ENCODE results near the gene SLC22A23. TPM values are rescaled to one million over a fixed set of nuclear protein-coding genes. Genes with fewer than 3 reads are reported as not detected.
A peak's percentile ranks its signal among the peaks of the same experiment; 100 is the strongest.

SLC22A23 gene
- total and polyA plus RNA-seq, 2 donors = 7.0 to 16.4 TPM

DNA sequence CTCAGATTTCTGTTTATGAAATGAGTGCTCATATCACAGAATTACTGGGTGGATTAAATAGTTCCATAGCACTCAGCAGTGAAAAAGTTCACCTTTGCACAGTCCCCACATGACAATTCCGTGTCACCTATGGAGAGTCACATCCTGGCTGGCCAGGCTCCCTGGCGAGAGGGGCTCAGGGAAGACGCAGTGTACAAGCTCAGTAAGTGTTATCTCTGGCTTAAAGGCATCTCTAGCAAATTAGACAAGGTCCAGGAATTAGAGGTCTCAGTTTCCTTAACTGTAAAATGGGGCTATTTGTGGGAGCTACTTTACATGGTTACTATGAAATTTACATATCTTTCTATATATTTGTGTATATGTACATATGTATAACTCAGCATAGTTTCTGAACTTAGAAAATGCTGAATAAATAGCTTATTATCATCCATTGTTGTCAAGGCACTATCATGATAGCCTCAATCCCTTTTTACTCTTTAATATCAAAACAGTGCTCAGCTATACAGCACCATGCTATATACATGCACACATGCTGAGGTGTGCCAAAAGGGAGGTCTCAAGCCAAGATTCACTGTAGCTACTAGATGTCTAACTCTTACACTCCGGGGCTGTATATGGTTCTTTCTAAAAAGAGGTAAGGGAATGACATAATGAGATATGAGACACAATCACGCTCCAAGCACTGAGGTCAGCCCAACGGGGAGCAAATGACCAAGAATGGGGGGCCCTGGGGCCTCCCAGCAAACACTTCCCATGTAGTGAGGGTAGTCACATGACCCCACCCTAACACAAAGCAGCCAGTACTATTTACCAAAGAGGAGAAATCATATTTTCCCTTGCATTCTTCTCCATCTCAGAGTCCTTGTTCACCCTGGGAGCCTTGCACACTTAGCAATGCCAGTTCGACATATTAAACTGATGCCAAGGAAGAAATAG is 59.4 kb downstream of the SLC22A23 start:
- Histone ChIP-seq H3K27ac (ENCODE audit: low read depth in 1 of 2, low read length in 1 of 2) (peak overlapping the region in 1 of 2 donors; percentile 26), H3K36me3 (ENCODE audit: control insufficient read depth in 2 of 2, insufficient read depth in 2 of 2, low read length in 1 of 2) (no peaks in the 10 kb centered on the region)
- WGBS = 96% methylated on average over 7 of the region's 7 CpGs

DNA sequence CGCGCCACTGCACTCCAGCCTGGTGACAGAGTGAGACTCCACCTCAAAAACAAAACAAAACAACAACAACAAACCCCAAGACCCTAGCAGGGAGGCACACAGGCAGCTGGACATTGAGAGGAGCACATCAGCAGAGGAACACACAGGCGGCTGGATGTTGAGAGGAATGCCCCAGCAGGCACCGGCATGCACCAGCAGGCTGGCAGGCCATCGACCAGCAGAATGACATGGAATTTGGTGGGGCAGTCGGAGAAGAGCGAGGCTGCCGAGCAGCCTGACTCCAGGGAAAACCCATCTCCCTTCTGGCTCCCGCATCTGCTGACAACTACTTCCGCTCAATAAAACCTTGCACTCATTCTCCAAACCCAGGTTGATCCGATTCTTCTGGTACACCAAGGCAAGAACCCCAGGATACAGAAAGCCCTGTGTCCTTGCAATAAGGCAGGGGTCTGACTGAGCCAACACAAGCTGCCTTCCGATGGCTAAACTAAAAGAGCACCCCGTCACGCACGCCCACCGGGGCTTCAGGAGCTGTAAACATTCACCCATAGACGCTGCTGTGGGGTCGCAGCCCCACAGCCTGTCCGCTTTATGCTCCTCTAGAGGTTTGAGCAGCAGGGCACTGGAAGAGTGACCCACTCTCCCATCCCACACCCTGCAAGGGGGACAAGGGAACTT is 60.2 kb downstream of the SLC22A23 start:
- Histone ChIP-seq H3K27me3 (ENCODE audit: control insufficient read depth in 2 of 2, insufficient read depth in 1 of 2, low read length in 1 of 2) (no peaks in the 10 kb centered on the region), H3K27ac (ENCODE audit: low read depth in 1 of 2, low read length in 1 of 2) (no peak overlapping the region), H3K9me3 (ENCODE audit: control insufficient read depth in 2 of 2, insufficient read depth in 1 of 2, low read length in 1 of 2) (no peaks in the 10 kb centered on the region), H3K4me3 (ENCODE audit: low read length in 2 of 2) (no peak overlapping the region), H3K36me3 (ENCODE audit: control insufficient read depth in 2 of 2, insufficient read depth in 2 of 2, low read length in 1 of 2) (no peaks in the 10 kb centered on the region), H3K4me1 (ENCODE audit: control insufficient read depth in 2 of 2, insufficient read depth in 2 of 2, low read length in 2 of 2) (peaks cover 0 to 15% of the 10 kb centered on the region in 2 donors)
- DNase-seq (ENCODE audit: low read depth in 6 of 9, low spot score in 9 of 9) = no peak
- WGBS = 97% methylated on average over 19 of the region's 19 CpGs

More for the DNA sequence above, 59.4 kb downstream of the SLC22A23 start:
- Histone ChIP-seq H3K27me3 (ENCODE audit: control insufficient read depth in 2 of 2, insufficient read depth in 1 of 2, low read length in 1 of 2) (no peaks in the 10 kb centered on the region), H3K4me1 (ENCODE audit: control insufficient read depth in 2 of 2, insufficient read depth in 2 of 2, low read length in 2 of 2) (peaks cover 0 to 17% of the 10 kb centered on the region in 2 donors), H3K4me3 (ENCODE audit: low read length in 2 of 2) (no peak overlapping the region), H3K9me3 (ENCODE audit: control insufficient read depth in 2 of 2, insufficient read depth in 1 of 2, low read length in 1 of 2) (no peaks in the 10 kb centered on the region)
- no peak for DNase-seq (ENCODE audit: low read depth in 6 of 9, low spot score in 9 of 9)

DNA sequence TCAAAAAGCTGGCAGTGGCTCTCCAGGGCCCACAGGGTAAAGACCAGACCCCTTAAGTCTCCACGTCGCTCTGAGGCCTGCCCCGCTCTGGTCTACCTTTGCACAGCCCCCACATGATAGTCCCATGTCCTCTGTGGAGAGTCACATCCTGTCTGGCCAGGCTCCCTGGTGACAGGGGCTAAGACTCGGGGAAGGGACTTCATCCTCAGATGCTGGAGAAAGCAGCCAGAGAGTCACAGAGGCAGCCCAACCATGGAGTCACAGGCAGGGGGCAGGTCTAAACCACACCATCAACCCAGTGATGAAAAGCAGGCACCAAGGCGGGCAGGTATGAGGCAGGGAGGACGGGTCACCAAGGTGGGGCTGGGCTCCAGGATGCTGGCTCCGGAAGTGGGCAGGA is 62.2 kb downstream of the SLC22A23 start:
- H3K9me3 ChIP-seq (ENCODE audit: control insufficient read depth in 2 of 2, insufficient read depth in 1 of 2, low read length in 1 of 2) = no peaks in the 10 kb centered on the region
- H3K27ac ChIP-seq (ENCODE audit: low read depth in 1 of 2, low read length in 1 of 2) = no peak overlapping the region
- no peak overlapping the region for H3K4me3 ChIP-seq (ENCODE audit: low read length in 2 of 2)
- H3K4me1 ChIP-seq (ENCODE audit: control insufficient read depth in 2 of 2, insufficient read depth in 2 of 2, low read length in 2 of 2) = peaks cover 0 to 15% of the 10 kb centered on the region in 2 donors
- 94% methylated on average over 7 of the region's 7 CpGs for WGBS
- DNase-seq (ENCODE audit: low read depth in 6 of 9, low spot score in 9 of 9) = no peak
- H3K36me3 ChIP-seq (ENCODE audit: control insufficient read depth in 2 of 2, insufficient read depth in 2 of 2, low read length in 1 of 2) = no peaks in the 10 kb centered on the region
- H3K27me3 ChIP-seq (ENCODE audit: control insufficient read depth in 2 of 2, insufficient read depth in 1 of 2, low read length in 1 of 2) = no peaks in the 10 kb centered on the region

DNA sequence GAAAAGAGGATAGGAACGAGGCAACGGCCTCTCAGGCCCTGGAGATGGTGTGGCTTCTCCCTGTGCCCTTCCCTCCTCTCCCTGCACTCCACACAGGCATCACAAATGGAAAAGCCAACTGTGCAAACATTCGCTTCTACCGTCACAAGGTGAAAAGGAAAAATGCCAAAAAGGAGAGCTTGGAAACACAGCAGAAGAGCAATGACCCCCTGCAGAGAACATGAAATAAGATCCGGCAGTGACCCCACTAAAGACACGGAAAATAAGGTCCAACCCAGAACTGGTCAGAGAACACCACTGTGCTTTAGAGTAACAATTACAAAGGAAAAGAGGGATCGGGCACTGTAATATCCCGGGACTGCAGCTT is 63.0 kb downstream of the SLC22A23 start:
- WGBS = 96% methylated on average over 8 of the region's 8 CpGs
- peaks cover 0 to 18% of the 10 kb centered on the region in 2 donors for H3K4me1 ChIP-seq (ENCODE audit: control insufficient read depth in 2 of 2, insufficient read depth in 2 of 2, low read length in 2 of 2)

DNA sequence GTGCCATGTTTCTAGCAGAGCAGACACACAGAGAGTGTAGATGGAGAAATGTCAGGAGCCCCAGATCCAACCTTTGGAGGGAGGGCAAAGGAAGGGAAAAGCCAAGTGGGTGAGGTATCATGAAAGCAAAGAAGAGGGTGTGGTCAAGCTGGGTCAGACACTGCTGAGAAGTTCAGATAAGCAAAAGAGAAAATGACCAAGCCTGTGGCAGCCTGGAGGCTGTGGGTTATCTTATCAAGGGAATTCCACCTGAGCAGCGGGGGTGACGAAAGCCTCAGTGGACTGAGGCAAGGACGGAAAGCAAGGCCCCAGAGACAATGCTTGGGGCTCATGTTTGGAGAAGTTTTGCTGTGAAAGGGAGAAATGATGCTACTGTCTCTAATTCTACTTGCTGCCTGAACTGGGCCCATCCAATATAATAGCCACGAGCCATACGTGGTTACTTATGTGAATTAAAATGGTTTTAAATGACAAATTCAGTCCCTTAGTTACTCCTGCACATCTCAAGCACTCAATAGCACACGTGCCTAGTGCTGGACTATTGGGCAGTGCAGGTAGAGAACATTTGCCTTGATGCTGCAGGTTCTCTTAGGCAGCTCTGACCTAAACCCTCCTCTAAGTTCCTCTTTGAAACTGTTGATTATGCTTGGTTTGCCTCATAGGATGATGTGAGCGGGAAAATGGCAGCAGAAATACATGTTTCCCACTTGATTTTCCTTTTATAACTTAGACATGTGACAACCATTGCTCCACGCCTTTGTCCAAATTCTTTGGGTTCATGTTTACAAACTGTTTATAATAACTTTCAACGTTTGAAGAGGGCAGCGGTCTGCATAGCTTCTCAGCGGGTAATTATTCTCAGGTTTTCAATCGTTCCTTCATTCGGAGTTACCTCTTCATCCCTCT is 63.7 kb downstream of the SLC22A23 start:
- Histone ChIP-seq H3K27me3 (ENCODE audit: control insufficient read depth in 2 of 2, insufficient read depth in 1 of 2, low read length in 1 of 2) (no peaks in the 10 kb centered on the region), H3K27ac (ENCODE audit: low read depth in 1 of 2, low read length in 1 of 2) (no peak overlapping the region), H3K4me3 (ENCODE audit: low read length in 2 of 2) (no peak overlapping the region), H3K4me1 (ENCODE audit: control insufficient read depth in 2 of 2, insufficient read depth in 2 of 2, low read length in 2 of 2) (peaks cover 0 to 18% of the 10 kb centered on the region in 2 donors), H3K9me3 (ENCODE audit: control insufficient read depth in 2 of 2, insufficient read depth in 1 of 2, low read length in 1 of 2) (no peaks in the 10 kb centered on the region), H3K36me3 (ENCODE audit: control insufficient read depth in 2 of 2, insufficient read depth in 2 of 2, low read length in 1 of 2) (no peaks in the 10 kb centered on the region)
- DNase-seq (ENCODE audit: low read depth in 6 of 9, low spot score in 9 of 9) = no peak
- WGBS = 94% methylated on average over 13 of the region's 13 CpGs

More for the DNA sequence above, 63.0 kb downstream of the SLC22A23 start:
- H3K9me3 ChIP-seq (ENCODE audit: control insufficient read depth in 2 of 2, insufficient read depth in 1 of 2, low read length in 1 of 2) = no peaks in the 10 kb centered on the region
- peak overlapping the region in 1 of 2 donors; percentile 47 for H3K27ac ChIP-seq (ENCODE audit: low read depth in 1 of 2, low read length in 1 of 2)
- H3K4me3 ChIP-seq (ENCODE audit: low read length in 2 of 2) = no peak overlapping the region
- H3K27me3 ChIP-seq (ENCODE audit: control insufficient read depth in 2 of 2, insufficient read depth in 1 of 2, low read length in 1 of 2) = no peaks in the 10 kb centered on the region
- DNase-seq (ENCODE audit: low read depth in 6 of 9, low spot score in 9 of 9) = no peak
- H3K36me3 ChIP-seq (ENCODE audit: control insufficient read depth in 2 of 2, insufficient read depth in 2 of 2, low read length in 1 of 2) = no peaks in the 10 kb centered on the region

DNA sequence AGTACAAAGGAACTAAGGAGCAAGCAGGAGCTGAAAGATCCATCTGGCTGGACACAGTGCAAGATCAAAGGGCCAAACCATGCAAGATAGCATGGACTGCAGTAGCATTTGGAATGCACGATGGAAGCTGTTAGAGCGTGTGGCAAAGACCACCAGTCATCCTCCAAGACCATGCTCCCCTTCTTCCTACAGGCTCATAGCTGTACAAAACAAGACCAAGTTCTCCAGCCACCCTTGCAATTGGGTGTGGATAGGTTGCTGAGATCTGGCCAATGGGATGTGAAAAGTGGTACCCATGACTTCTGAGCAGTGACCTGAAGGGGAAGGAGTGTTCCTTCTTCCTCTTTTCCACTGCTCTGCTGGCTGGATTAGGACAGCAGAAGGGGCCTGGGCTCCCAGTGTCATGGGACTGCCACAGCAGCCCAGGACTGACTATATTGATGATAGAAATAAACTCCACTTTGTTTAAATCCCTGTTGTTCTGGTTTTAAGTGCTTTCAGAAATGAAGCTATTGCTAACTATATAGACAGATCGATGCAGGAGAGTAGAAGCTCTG is 64.9 kb downstream of the SLC22A23 start:
- no peaks in the 10 kb centered on the region for H3K9me3 ChIP-seq (ENCODE audit: control insufficient read depth in 2 of 2, insufficient read depth in 1 of 2, low read length in 1 of 2)
- 99% methylated on average over 3 of the region's 3 CpGs for WGBS
- no peaks in the 10 kb centered on the region for H3K27me3 ChIP-seq (ENCODE audit: control insufficient read depth in 2 of 2, insufficient read depth in 1 of 2, low read length in 1 of 2)
- no peaks in the 10 kb centered on the region for H3K36me3 ChIP-seq (ENCODE audit: control insufficient read depth in 2 of 2, insufficient read depth in 2 of 2, low read length in 1 of 2)
- peaks cover 0 to 14% of the 10 kb centered on the region in 2 donors for H3K4me1 ChIP-seq (ENCODE audit: control insufficient read depth in 2 of 2, insufficient read depth in 2 of 2, low read length in 2 of 2)
- no peak for DNase-seq (ENCODE audit: low read depth in 6 of 9, low spot score in 9 of 9)
- peak overlapping the region in 1 of 2 donors; percentile 2 for H3K27ac ChIP-seq (ENCODE audit: low read depth in 1 of 2, low read length in 1 of 2)
- H3K4me3 ChIP-seq (ENCODE audit: low read length in 2 of 2) = no peak overlapping the region

DNA sequence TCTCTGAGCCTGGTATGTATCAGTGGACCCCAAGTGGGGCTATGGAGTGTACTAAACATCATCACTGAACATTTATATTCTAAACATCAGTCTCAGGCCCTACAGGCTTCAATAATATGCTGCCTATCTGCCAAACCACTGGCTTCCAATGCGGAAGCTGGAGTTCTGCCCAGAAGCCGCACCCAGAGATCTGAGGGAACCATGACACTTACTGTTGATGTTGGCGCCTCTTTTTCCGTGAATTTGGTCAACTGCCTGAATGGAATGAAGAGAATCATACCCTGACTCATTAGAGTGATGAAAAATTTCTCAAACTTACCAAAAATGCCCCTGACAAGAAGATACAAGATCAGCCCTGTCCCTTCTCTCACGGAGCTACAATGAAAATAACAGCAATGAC is 66.2 kb downstream of the SLC22A23 start:
- peaks cover 0 to 25% of the 10 kb centered on the region in 2 donors for H3K4me1 ChIP-seq (ENCODE audit: control insufficient read depth in 2 of 2, insufficient read depth in 2 of 2, low read length in 2 of 2)
- no peaks in the 10 kb centered on the region for H3K27me3 ChIP-seq (ENCODE audit: control insufficient read depth in 2 of 2, insufficient read depth in 1 of 2, low read length in 1 of 2)
- no peaks in the 10 kb centered on the region for H3K36me3 ChIP-seq (ENCODE audit: control insufficient read depth in 2 of 2, insufficient read depth in 2 of 2, low read length in 1 of 2)
- no peak for DNase-seq (ENCODE audit: low read depth in 6 of 9, low spot score in 9 of 9)
- H3K9me3 ChIP-seq (ENCODE audit: control insufficient read depth in 2 of 2, insufficient read depth in 1 of 2, low read length in 1 of 2) = no peaks in the 10 kb centered on the region
- H3K4me3 ChIP-seq (ENCODE audit: low read length in 2 of 2) = no peak overlapping the region
- 93% methylated on average over 5 of the region's 5 CpGs for WGBS
- H3K27ac ChIP-seq (ENCODE audit: low read depth in 1 of 2, low read length in 1 of 2) = peak overlapping the region; percentile 63 to 77

DNA sequence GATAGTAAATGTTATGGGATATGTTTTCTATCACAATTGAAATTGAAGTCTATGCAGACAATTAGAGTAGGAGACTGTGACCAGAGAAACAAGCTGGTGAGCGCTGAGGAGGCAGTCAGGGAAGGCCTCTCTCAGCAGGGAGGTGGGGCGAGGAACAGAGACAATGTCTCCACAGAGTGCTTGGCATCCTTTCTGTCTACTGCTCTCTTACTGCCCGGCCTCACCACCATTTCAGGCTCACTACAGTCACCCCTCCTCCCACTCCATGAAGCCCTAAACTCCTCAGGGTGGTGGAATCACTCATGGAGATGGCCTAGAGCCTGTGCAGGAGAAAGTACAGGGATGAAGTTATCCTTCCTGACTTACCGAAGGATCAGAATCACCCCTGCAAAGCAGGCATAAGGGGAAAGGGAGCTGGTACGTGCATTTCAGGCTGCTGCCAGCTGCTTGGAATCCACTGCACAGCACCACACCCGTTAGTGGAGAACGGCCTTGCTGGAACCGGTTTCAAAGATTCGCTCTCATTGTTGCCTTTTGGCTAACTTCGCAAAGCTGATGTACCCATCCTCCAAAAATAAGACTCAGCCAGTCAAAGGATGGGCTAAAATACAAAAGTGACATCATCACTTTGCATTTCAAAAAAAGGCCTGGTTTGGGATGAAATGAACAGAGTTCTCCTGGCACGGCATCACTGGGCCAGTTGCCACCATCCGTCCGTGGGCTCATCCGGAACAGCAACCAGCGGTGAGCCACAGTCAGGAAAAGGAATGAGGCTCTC is 67.3 kb downstream of the SLC22A23 start:
- Histone ChIP-seq H3K4me3 (ENCODE audit: low read length in 2 of 2) (no peak overlapping the region), H3K27ac (ENCODE audit: low read depth in 1 of 2, low read length in 1 of 2) (peak overlapping the region; percentile 63 to 77), H3K9me3 (ENCODE audit: control insufficient read depth in 2 of 2, insufficient read depth in 1 of 2, low read length in 1 of 2) (no peaks in the 10 kb centered on the region), H3K27me3 (ENCODE audit: control insufficient read depth in 2 of 2, insufficient read depth in 1 of 2, low read length in 1 of 2) (no peaks in the 10 kb centered on the region), H3K4me1 (ENCODE audit: control insufficient read depth in 2 of 2, insufficient read depth in 2 of 2, low read length in 2 of 2) (peaks cover 0 to 33% of the 10 kb centered on the region in 2 donors), H3K36me3 (ENCODE audit: control insufficient read depth in 2 of 2, insufficient read depth in 2 of 2, low read length in 1 of 2) (no peaks in the 10 kb centered on the region)
- 92% methylated on average over 15 of the region's 15 CpGs for WGBS
- no peak for DNase-seq (ENCODE audit: low read depth in 6 of 9, low spot score in 9 of 9)

All from thymus (tissue), 11 donors.